ENCODE results near the gene LMNTD1. TPM values are rescaled to one million over a fixed set of nuclear protein-coding genes. Genes with fewer than 3 reads are reported as not detected.

Gene LMNTD1
- total RNA-seq, 1 donor from 2014 or later, result not detected

DNA sequence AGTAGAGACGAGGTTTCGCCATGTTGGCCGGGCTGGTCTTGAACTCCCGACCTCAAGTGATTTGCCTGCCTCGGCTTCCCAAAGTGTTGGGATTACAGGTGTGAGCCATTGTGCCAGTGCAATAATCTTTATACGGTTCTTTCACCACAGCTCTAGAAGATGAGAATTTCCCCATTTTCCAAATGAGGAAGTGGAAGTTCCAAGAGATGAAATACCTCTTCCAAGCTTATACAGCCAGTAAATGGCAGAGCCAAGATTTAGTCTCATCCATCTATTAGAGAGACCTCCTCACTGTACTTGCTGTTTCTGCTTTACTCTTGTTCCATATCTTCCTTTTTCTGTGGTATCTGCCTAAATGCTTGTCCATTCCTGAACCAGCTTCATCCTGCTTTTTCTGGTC is 3.1 kb upstream of the LMNTD1 start:
- intact Hi-C loops (cut with micrococcal nuclease), result loop anchor here (2.0 to 10.0 kb wide), 2 partner anchors 167 to 341 kb away; no protein-coding TSS in a partner anchor

DNA sequence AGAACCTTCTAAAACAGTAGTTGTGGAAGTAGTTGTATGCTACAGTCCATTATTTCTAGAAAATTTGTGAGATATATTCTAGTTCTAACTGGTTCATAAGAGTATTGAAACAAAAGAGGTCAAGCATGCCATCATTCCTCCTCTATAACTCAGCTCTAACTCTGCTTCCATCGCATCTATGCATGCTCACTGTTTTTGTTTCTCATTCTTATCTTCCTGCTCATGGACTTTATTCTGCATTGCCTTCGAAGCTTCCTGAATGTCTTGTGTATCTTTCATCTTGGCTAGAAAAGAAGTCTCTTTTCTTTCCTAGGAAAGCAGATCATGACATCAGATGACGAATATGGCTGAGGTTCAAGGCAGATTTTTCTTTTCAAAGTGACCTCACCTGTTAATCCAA is 402 bp downstream of the LMNTD1 start:
- intact Hi-C loops (cut with micrococcal nuclease), result loop anchor here (10.0 kb wide), 1 partner anchor 338 kb away; no protein-coding TSS in a partner anchor

DNA sequence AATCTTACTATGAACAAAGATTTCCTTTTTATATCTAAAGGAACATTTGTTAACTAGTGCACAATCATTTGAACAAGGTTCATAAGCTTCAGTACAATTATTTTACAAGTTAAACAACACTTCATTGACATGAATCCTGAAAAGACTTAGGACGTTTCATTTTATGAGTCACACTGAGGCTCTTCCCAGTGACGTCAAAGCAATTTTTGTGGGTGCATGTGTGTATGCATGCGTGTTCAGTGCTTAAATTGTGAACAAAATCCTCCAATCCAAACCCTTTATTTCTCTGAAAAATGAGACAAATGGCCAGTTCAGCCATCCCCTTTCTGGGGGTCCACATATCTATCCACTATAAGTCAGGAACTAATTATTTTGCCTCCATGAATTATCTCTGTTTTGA is 2.9 kb downstream of the LMNTD1 start:
- intact Hi-C loops (cut with micrococcal nuclease), result loop anchor here (10.0 kb wide), 1 partner anchor 335 kb away; no protein-coding TSS in a partner anchor

DNA sequence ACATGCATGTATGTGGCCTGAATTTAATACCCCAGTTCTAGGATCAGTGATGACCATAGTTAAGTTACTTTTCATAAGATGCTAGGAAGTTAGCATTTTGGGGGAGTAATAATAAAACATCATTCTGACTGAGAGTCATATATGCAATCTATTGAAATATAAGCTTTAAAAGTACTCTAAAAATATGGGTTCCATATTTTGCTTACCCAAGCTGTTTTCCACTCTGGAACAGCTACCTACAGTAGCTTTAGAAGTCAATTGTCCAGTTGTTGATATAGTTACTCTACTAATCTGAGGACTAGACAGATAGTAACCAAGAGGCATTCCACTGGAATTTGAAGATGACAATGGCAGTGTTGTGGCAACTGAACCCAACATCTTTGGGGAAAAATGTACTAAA is 4.0 kb downstream of the LMNTD1 start:
- intact Hi-C loops (cut with micrococcal nuclease), result no loop called here

DNA sequence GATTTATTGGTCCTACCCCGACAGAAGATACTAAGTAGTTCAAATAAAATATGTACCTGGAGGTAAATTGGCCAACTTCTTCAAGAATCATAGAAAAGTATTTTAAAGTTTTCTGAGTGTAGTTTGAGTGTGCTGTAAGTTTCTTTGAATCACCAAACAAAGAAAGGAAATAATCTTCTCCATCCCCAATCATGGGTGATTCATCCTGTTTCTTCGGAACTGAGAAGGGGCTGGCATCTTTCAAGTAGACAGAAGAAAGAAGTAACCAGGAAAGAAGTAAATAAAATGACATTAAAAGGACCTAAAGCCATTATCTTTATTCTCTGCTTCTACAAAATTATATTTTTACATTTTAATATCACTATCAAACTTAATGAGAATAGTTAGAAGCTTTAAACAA is 6.8 kb downstream of the LMNTD1 start:
- intact Hi-C loops (cut with micrococcal nuclease), result no loop called here

DNA sequence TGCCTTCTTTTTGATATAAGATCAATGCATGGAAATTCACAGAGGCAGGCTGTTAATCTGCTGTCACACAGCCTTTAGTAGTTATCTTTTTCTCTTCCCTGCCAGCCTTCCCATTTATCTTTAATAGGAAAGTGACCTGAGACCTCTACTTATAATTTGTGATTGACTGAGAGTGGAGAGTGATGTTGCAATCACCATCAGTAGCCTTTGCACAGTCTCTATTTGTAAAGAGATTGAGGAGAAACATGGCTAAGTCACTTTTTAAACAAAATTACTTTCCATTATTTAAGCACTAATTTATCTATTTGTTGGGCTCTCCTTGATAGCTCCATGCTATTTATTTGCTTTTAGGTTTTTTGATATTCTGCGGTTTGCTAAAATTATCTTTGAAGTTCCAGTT is 19.9 kb downstream of the LMNTD1 start:
- intact Hi-C loops (cut with micrococcal nuclease), result no loop called here

DNA sequence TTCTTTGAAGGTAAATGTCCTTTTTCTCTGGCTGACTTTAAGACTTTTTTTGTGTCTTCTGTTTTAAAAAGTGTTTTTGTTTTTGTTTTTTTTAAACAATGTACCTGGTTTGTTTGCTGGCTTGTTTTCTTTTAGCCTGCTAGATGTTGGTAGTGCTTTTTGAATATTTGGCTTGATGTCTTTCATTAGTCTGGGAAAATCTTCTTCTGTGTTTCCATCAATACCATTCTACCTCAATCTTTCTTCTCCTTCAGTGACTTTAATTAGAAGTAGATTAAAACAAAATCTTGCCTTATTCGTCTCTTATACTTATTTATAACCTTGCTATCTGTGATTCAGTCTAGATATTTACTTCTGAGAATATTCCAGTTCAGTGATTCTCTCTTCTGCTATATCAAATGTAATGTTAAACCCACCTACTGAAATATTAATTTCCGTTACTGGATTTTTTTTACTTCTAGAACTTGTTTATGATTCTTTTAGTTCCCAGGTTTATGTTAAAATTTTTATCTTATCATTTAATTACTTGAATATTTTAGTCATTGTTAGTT is 21.5 kb downstream of the LMNTD1 start:
- intact Hi-C loops (cut with micrococcal nuclease), result no loop called here

DNA sequence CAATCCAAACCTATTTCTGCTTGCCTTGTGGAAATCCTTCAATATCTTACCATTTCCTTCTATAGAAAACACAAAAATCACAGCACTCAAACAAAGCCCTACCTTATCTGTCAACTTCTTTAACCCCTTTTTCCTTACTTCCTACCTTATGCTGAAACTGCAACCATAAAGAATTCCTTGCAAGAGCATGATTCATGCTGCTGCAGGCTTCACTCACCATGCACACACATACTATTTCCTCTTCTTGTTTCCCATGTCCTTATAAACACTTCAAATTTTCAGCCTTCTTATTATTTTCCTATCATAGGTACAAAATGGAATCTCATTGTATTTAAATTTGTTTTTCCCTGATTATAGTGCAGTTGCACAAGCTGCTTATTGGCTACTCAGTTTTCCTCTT is 23.3 kb downstream of the LMNTD1 start:
- intact Hi-C loops (cut with micrococcal nuclease), result no loop called here

DNA sequence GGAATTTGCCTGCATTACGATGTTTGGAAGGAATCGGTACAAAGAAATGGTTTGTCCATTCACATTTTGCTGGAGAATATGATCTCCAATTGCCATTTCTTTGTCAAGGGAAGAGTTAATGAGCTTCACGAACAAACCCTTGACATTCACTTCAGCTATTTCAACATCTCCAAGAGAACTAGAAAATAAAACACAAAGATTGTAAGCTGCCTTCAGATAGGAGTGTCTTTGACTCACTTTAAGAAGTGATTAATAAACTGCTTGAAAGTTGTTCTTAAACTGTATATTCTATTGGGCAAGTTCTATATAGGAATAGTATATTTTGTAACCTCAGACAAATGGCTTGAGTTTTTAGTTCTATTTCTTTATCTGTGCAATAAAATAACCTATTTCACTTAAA is 26.3 kb downstream of the LMNTD1 start:
- intact Hi-C loops (cut with micrococcal nuclease), result no loop called here

DNA sequence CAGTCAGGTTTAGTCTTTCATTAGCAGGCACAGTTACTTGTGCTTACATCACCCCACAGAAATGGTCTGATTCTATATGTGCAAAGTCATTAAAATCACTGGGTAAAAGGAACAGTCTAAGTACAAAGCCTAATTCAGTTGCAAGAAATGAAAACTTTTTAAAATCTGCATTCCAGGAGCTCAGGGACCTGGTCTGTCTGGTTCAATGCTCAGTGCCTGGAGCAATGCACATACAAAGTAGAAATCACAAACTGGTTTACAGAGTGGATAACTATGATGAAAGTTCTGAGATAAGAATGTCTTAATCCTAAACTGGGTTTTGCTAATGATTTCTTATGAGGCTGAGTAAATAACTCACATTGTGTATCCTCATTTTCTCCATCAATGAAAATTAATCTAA is 28.7 kb downstream of the LMNTD1 start:
- intact Hi-C loops (cut with micrococcal nuclease), result no loop called here

DNA sequence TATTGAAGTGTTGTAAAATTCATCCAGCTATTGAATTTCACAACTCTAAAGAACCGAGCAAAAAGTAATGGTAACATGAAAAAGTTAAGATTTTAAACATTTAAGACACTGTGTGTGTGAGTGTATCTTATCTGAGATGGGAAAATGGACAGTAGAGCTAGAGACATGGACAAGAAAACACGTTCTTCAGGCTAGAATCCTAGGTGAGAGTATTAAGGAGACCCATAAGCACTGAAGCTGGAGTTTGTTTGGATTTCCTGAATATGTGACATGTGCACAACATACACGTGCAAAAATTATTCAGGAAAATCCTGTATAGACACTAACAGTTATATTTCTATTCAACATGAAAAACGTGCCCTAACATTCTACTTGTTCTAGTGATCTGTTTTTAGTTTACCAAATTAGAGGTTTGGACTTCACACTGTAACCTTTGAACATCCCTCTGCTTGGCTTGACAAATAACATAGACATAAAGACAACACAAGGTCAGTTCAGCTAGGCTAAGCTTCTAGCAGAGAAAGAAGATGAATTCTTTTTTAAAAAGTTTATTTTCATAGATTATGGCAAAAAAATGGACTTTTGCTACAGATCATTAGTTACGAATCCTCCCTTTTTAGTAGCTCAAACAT is 31.3 kb downstream of the LMNTD1 start:
- intact Hi-C loops (cut with micrococcal nuclease), result no loop called here

DNA sequence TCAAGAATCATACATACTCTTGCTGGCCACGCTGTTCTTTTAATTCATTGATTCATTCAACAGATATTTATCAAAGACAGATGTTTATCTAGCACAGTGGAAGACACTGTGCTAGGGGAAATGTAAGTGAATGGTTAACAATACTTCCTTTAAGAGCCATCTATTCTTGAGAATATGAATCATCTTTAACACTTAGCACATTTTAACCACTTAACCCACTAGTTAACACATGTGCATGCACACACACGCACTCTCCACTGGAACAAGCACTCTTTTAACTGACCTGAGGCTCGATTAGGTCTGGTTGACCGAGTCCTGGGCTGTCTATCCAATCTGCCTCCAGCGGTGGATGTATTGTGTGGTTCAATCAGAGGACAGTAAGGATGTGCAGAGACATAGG is 34.6 kb downstream of the LMNTD1 start:
- intact Hi-C loops (cut with micrococcal nuclease), result no loop called here

DNA sequence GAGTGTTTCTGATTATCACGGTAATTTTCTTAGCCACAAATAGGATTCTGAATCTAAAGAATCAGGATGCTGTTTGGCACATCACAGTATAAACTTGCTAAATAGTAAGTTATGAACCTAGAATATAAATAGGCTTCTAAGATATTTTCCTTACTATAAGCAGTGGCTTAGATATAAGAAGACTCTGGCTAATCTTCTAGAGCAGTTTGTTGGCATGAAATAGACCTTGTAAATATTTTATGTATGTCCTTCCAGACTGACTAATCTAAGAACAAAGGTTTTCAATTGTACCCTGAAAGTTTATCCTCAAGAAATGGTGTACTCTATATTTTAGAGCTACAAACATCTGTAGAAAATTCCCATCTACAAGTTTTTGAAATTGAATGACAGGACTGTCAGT is 48.3 kb downstream of the LMNTD1 start:
- intact Hi-C loops (cut with micrococcal nuclease), result no loop called here

DNA sequence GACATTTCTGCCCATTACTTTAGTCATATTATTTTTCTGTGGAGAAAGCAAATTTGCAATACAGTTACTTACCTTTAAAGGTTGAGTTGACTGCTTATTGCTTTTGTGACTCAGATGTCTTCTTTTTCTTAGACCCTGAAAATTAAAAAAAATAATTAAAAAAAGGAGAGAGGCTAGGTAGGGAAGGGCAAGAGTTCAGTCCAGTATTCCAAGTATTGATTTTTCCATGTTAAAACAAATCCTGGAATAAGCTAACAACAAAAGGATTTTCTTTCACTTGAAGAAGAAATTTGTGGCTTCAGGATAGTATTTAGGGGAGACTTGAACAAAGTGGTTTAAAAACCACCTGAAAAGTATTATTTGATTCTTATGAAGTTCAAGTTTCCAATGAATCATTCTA is 49.4 kb downstream of the LMNTD1 start:
- intact Hi-C loops (cut with micrococcal nuclease), result no loop called here

DNA sequence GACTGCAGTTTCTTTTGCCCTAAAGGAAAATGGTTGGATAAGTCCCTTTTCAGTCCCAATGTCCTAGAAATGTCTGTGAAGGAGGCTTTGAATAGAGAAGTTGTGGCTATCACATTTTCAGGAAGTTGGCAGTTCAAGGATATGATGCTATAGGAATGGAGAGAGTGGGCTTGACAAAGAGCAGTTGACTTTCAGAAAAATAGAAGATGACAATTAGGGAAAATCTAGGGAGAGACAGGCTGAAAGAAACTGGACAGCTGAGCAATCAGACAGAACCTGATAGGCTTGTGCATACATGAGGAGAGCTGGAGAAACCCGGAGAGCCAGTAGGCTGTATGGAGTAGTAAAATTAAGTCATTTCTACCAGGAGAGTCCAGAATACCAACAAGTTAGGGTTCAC is 50.5 kb downstream of the LMNTD1 start:
- intact Hi-C loops (cut with micrococcal nuclease), result no loop called here

DNA sequence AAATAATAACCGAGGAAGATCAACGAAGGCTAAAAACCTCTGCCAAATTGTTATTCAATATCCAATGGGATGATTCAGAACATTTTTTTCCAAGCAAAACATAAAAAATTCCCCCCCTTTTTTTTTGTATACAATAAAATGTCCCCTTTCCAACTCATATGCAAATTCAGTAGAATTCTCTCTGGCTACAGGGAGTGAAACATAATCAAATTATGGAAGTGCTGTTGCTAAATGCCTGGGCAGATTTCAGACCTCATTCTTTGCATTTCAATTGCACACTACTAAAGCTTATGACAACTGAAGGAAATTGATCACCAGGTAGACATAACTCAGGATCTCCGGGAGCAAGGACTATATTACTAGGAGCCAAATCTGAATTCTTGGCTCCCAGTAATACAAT is 51.0 kb downstream of the LMNTD1 start:
- intact Hi-C loops (cut with micrococcal nuclease), result no loop called here

DNA sequence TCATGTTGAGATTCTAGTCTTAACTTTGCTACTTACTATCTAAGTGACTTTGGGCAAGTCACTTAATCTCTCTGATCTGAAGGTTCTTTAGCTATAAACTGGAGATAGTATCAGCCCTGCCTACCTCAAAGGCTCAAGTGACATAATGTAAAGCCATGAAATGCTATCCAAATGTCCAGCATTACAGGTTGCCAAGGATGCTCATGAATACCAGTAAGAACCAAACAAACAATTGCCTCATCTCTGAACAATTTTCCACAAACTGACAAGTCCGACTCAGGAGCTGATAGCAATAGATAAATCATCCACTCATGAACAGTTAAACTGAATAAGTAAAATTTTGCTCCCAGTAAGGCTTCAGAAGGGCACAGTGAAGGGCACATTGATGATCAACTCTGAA is 51.5 kb downstream of the LMNTD1 start:
- intact Hi-C loops (cut with micrococcal nuclease), result no loop called here

DNA sequence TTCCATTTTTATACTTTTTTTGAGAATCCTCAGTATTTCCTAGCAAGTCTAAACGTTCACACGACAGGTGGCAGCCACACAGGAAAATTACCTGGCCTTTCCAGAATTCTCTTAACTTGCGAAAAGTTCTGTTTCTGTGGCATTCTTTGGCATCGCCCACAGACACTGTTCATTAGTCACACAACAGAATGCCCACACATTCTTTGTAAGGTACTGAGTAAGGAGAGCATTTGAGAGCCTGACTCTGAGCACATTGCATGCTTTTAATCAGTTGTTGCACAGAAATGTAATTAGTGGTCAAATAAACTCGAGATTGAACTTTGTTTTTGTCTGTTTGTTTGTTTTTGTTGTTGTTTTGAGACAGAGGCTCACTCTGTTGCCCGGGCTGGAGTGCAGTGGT is 52.4 kb downstream of the LMNTD1 start:
- intact Hi-C loops (cut with micrococcal nuclease), result no loop called here

DNA sequence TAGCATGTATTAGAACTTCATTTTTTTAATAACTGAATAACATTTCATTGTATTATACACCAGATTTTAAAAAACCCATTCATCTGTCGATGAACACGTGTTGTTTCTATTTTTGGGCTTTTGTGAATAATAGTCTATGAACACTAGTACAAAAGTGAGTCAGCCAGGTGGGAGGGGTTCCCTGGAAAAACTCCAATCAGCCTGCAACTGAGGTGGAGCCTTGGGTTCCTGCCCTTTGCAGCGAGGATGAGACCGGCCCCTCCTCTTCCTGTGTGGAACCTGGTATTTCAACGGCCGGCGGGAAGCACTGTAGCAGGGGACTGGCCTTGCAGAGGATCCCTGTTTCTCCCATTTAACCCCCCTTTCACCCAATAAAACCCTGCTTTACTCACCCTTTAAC is 56.1 kb downstream of the LMNTD1 start:
- intact Hi-C loops (cut with micrococcal nuclease), result no loop called here

DNA sequence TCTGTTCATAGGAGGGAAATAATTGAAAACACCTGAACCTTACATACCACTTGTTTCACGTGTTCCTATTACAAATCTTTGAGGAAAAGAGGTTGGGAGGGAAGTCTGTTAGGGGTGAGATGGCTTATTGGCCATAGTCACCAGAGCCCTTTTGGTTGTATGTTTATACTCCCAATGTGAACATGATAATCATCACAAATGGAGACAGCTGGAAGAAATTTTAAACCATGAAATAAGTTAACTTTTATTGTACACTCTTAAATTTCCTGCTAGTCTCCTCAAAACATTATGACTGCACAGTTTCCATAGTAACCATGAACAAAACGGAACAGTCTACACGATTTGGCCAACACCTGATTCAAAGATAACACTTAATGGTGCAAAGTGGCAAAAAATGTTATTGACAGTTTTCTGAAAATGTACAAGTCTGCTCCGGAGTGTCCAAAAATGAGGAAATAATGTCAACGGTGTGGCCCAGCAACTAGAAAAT is 56.9 kb downstream of the LMNTD1 start:
- intact Hi-C loops (cut with micrococcal nuclease), result no loop called here

DNA sequence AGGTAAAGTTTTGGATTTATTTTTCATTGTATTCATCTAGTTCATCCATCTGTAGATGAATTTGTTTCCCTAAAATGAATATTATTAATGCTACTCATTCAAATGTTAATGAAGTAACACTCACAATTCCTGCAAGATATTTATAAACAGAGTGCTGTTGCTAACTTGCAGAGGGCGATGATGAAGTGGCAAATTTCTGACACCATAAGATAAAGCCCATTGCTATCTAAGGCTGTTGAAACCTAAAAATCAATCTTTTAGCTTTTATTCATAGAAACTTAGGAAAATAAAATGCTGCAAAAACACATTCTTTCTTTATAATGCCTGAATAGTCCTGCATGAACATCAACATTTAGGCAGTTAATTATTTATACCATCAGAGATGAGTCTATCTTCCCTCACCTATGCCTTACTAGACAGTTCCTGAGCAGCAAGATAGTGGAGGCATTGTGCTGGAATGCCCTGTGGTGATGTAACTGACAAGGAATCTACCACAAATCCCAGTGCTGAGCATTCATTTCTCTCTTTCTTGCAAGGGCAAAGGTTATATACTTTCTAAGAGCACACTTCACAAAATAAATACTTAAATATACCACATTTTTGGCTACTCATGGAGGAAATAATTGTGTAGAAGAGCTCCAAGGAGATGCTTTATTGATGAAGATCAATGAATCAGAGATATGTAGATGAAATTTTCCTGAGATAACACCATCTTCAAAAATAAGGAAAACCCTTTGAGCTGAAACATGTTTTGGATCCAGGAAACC is 57.6 kb downstream of the LMNTD1 start:
- intact Hi-C loops (cut with micrococcal nuclease), result no loop called here

DNA sequence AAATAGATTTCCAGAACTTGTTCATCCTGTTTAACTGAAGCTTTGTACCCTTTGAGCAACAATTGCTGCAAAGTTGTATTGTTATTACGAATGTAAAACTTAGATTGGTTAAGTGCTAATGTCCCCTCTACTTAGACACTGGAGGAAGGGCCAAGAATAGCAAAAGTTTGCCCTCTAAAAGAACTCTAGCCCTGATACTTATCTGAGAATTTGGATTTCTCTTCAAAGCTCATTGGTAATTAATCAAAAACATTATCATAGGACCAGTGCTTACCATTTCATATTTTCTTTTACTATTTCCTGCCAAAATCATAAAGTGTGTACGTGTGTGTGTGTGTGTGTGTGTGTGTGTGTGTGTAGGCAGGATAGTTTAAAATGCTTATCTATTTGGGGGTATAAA is 58.2 kb downstream of the LMNTD1 start:
- intact Hi-C loops (cut with micrococcal nuclease), result no loop called here

DNA sequence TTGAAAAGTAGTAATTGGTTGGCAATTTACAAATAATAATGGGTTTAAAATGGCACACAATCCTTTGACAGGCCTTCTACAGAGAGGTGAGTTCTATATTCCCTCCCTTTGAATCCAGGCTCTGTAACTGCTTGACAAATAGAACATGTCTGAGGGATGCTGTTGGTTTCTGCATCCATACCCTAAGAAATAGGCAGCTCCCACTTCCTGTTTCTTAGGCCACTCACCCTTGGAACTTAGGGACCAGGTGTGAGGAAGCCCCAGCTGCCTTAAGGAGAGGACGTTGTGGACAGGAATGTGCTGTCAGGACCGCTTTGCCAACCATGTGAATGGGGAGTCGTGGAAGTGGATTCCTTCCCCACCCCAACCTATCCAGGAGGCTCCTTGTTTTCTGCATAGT is 59.4 kb downstream of the LMNTD1 start:
- intact Hi-C loops (cut with micrococcal nuclease), result no loop called here
